Chondrocyte (in vitro differentiated cells): ENCODE results near the gene TMIGD1. TPM values are rescaled to one million over a fixed set of nuclear protein-coding genes. Genes with fewer than 3 reads are reported as not detected.
A peak's percentile ranks its signal among the peaks of the same experiment; 100 is the strongest.
"Not testable (repeated sequence)": the region's sequence is repeated elsewhere in the genome, so short reads cannot be mapped to it uniquely, and the experiment has no call there.

Experiments
- DNase-seq: peaks from one replicate; pipeline ENCODE4 v3.0.0; 2021; ENCODE audit warnings: mixed read lengths, low spot score
- H3K27ac Mint-ChIP-seq: one replicate; pipeline ENCODE4 v1.8.0; 2021; ENCODE audit warnings: mild to moderate bottlenecking, moderate library complexity, mixed read lengths; ENCODE audit not compliant: unreplicated experiment
- H3K27me3 Mint-ChIP-seq: 2 replicates; pipeline ENCODE4 v1.8.0; 2021; ENCODE audit warnings: low read depth, mixed read lengths
- H3K36me3 Mint-ChIP-seq: 2 replicates; pipeline ENCODE4 v1.8.0; 2021; ENCODE audit warnings: low read depth, mixed read lengths
- H3K4me1 Mint-ChIP-seq: 2 replicates; pipeline ENCODE4 v1.8.0; 2021; ENCODE audit warnings: low read depth, mild to moderate bottlenecking, mixed read lengths
- H3K4me3 Mint-ChIP-seq: one replicate; pipeline ENCODE4 v1.8.0; 2021; ENCODE audit warnings: mild to moderate bottlenecking, moderate library complexity, mixed read lengths; ENCODE audit not compliant: unreplicated experiment
- H3K9me3 Mint-ChIP-seq: 2 replicates; pipeline ENCODE4 v1.8.0; 2021; ENCODE audit warnings: low read depth, mixed read lengths
- CTCF ChIP-seq: fragments of 200-600 bp; sonication (generic); IDR thresholded peaks from 2 replicates; pipeline ENCODE4 v1.5.0; 2021; ENCODE audit warnings: antibody characterized with exemption, mild to moderate bottlenecking, moderate library complexity
- total RNA-seq: library from RNA; stranded (reverse); gene quantifications from 3 replicates; pipeline ENCODE4 v1.2.1, GENCODE V29; 2021

TMIGD1 gene
- total RNA-seq, 1 donor from 2014 or later = not detected

DNA sequence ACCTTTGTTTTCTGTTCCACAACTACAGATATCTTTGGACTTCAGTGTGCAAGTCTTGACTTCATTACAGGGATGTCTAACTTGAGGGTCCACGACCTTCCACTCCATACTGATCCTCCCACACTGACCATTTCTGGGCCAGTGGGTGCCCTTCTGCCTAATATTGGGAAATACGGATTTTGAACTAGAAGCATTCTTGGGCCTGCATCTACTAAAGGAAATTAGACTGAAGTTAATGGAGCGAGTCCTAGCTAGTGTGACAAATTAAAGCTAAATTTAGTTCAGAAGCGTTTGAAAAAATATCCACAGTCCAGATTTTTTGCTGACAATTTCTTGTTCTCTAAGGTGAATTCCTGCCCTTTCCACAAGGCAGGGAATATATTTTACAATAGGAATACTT is 9.9 kb upstream of the TMIGD1 start:
- DNase-seq = no peak
- H3K4me1 Mint-ChIP-seq = peaks cover 41% of the 10 kb centered on the region
- H3K36me3 Mint-ChIP-seq = no peaks in the 10 kb centered on the region
- TF ChIP-seq CTCF = no peak
- H3K4me3 Mint-ChIP-seq = no peak overlapping the region
- H3K27ac Mint-ChIP-seq = no peak overlapping the region
- no peaks in the 10 kb centered on the region for H3K27me3 Mint-ChIP-seq
- H3K9me3 Mint-ChIP-seq = no peaks in the 10 kb centered on the region

- not testable (repeated sequence) for H3K36me3 Mint-ChIP-seq, H3K27me3 Mint-ChIP-seq, H3K4me3 Mint-ChIP-seq, DNase-seq, H3K27ac Mint-ChIP-seq, H3K9me3 Mint-ChIP-seq
- peaks cover 41% of the 10 kb centered on the region for H3K4me1 Mint-ChIP-seq
These were observed 9.4 kb upstream of the TMIGD1 start for GRCh38 chr17:30343244-30343643.

DNA sequence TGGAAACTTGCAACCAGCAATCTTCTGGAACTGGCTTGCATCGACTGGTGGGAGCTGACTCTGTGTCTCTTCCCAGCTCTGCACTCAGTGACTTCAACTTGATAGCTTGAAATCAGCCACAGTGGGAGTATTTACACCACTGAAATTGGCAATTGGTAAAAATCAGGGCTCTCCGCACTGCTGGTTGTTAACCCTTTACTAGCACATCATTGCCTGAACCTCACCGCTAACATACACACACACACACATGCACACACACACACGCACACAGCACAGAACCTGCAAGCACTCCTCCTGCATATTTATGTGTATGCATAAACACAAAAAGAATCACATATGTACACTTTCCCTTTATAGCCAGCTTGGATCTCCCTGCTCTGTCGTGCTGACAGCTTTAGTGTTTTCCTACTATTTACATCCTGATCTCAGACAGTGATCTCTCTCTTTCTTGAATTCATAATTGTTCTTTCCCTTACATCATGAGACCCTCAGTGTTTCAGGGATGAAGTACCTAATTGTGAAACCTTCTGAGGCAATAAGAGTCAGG is 7.9 kb upstream of the TMIGD1 start:
- H3K27ac Mint-ChIP-seq = no peak overlapping the region
- peaks cover 41% of the 10 kb centered on the region for H3K4me1 Mint-ChIP-seq
- no peaks in the 10 kb centered on the region for H3K9me3 Mint-ChIP-seq
- no peaks in the 10 kb centered on the region for H3K36me3 Mint-ChIP-seq
- TF ChIP-seq CTCF = no peak
- DNase-seq = no peak
- no peaks in the 10 kb centered on the region for H3K27me3 Mint-ChIP-seq
- H3K4me3 Mint-ChIP-seq = no peak overlapping the region

- no peak overlapping the region for H3K4me3 Mint-ChIP-seq
- no peaks in the 10 kb centered on the region for H3K36me3 Mint-ChIP-seq
- H3K4me1 Mint-ChIP-seq = peaks cover 41% of the 10 kb centered on the region
- H3K9me3 Mint-ChIP-seq = no peaks in the 10 kb centered on the region
- H3K27ac Mint-ChIP-seq = peak overlapping the region; percentile 98
- TF ChIP-seq CTCF = no peak
- H3K27me3 Mint-ChIP-seq = no peaks in the 10 kb centered on the region
- DNase-seq = no peak
These were observed 7.0 kb upstream of the TMIGD1 start for GRCh38 chr17:30340801-30341356.

DNA sequence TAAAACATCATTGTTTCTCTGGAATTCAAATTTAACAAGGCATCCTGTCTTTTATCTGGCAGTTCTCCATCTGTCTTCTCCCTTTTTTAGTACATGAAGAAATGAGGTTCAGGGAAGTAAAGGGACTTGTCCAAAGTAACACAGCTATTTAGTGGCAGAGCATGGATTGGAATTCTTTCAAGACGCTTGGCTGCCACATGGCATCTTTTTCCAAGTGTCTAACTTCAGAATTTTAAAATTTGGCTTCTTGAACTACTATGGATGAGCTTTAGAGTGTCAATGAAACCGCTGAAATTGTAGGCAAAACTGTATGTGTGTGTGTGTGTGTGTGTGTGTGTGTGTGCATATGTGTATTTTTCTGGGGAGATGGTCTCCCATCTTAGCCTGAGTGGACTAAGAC is 5.2 kb upstream of the TMIGD1 start:
- no peak for TF ChIP-seq CTCF

DNA sequence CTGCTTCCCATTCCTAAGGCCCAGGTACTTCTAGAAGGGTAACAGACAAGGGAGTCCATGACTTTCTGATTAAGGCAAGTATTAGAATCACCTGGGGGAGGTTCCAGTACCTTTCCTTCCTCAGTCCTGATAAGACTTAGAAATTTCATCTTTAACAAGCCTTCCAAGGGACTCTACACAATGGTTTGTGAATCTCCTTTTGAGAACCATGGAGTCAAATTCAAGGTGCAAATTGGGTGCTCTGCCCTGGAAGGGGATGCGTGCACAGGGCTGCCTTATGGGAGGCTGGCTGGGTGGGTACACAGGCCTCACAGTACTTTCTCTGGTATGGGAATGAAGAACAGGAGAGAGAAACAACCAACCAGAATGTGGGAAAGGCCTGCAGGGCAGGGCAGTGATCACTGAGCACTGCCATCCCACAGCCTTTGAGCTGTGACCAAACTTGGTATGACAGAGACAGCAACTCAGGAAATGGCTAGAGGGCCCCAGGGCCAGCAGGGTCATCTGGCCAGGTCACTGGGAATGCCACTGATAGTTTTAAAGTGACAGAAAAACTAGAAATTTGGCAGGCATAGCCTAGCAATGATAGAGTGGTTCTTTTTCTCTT is 3.6 kb upstream of the TMIGD1 start:
- DNase-seq = no peak
- Mint-ChIP-seq H3K27ac (no peak overlapping the region), H3K9me3 (no peaks in the 10 kb centered on the region), H3K27me3 (no peaks in the 10 kb centered on the region), H3K4me3 (no peak overlapping the region), H3K36me3 (no peaks in the 10 kb centered on the region), H3K4me1 (peaks cover 28% of the 10 kb centered on the region)
- no peak for TF ChIP-seq CTCF

More for the DNA sequence above, 5.2 kb upstream of the TMIGD1 start:
- no peak for DNase-seq
- Mint-ChIP-seq H3K9me3 (no peaks in the 10 kb centered on the region), H3K36me3 (no peaks in the 10 kb centered on the region), H3K4me1 (peaks cover 30% of the 10 kb centered on the region), H3K27me3 (no peaks in the 10 kb centered on the region), H3K4me3 (no peak overlapping the region), H3K27ac (no peak overlapping the region)
